HEK293T (cell line): ENCODE measurements around the gene LRRC4C.

Experiments used
- ARNT ChIP-seq: fragments of 450-650 bp; IDR thresholded peaks from 2 replicates; pipeline ENCODE4 v1.6.1; 2017; ENCODE audit warnings: mild to moderate bottlenecking
- ELF4 ChIP-seq: fragments of 450-650 bp; IDR thresholded peaks from 2 replicates; pipeline ENCODE4 v1.6.1; 2017; ENCODE audit warnings: antibody characterized with exemption
- FOXA1 ChIP-seq: fragments of 450-650 bp; IDR thresholded peaks from 2 replicates; pipeline ENCODE4 v1.6.1; 2016; ENCODE audit warnings: mild to moderate bottlenecking
- FOXK2 ChIP-seq: fragments of 450-650 bp; IDR thresholded peaks from 2 replicates; pipeline ENCODE4 v1.6.1; 2016; ENCODE audit warnings: mild to moderate bottlenecking
- HDGF ChIP-seq: fragments of 450-650 bp; IDR thresholded peaks from 2 replicates; pipeline ENCODE4 v1.6.1; 2017; ENCODE audit warnings: antibody characterized with exemption, borderline replicate concordance
- L3MBTL2 ChIP-seq: fragments of 450-650 bp; conservative IDR thresholded peaks from 2 replicates; pipeline ENCODE4 v1.6.1; 2016; ENCODE audit warnings: mild to moderate bottlenecking
- NFRKB ChIP-seq: fragments of 450-650 bp; IDR thresholded peaks from 2 replicates; pipeline ENCODE4 v1.6.1; 2016; ENCODE audit warnings: mild to moderate bottlenecking, moderate library complexity
- SP1 ChIP-seq: fragments of 450-650 bp; IDR thresholded peaks from 2 replicates; pipeline ENCODE4 v1.6.1; 2017
- SUZ12 ChIP-seq: fragments of 450-650 bp; IDR thresholded peaks from 2 replicates; pipeline ENCODE4 v1.6.1; 2016; ENCODE audit warnings: mild to moderate bottlenecking
- TARDBP ChIP-seq: fragments of 450-650 bp; IDR thresholded peaks from 2 replicates; pipeline ENCODE4 v1.6.1; 2016
- ZNF384 ChIP-seq: fragments of 450-650 bp; IDR thresholded peaks from 2 replicates; pipeline ENCODE4 v1.6.1; 2016
- TF ChIP-seq, protein P1 (sequence below): fragments of 450-650 bp; IDR thresholded peaks from 2 replicates; pipeline ENCODE4 v1.6.1; 2016

- no peak for TF ChIP-seq TARDBP
- TF ChIP-seq SP1, result no peak
- TF ChIP-seq ZNF384, result no peak
- no peak for TF ChIP-seq HDGF
- no peak for TF ChIP-seq NFRKB
- no peak for TF ChIP-seq FOXK2
- no peak for TF ChIP-seq SUZ12
- TF ChIP-seq FOXA1, result no peak
- no peak for TF ChIP-seq L3MBTL2
- TF ChIP-seq, protein P1, sequence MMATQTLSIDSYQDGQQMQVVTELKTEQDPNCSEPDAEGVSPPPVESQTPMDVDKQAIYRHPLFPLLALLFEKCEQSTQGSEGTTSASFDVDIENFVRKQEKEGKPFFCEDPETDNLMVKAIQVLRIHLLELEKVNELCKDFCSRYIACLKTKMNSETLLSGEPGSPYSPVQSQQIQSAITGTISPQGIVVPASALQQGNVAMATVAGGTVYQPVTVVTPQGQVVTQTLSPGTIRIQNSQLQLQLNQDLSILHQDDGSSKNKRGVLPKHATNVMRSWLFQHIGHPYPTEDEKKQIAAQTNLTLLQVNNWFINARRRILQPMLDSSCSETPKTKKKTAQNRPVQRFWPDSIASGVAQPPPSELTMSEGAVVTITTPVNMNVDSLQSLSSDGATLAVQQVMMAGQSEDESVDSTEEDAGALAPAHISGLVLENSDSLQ, result no peak
- TF ChIP-seq ELF4, result no peak
- TF ChIP-seq ARNT, result no peak
Observed at GRCh38 chr11:40273192-40273732, 1186.2 kb downstream of the LRRC4C start.
